Astrocyte of the cerebellum (primary cell): ENCODE data around the gene DCUN1D3.

Source experiments
- DNase-seq: peaks from one replicate; pipeline ENCODE4 v3.0.0-alpha.2; 2011; ENCODE audit warnings: low read depth
- H3K4me3 ChIP-seq: 2 replicates; pipeline ENCODE4 v1.5.1; 2011; ENCODE audit warnings: mild to moderate bottlenecking, low read depth, low read length, moderate library complexity
- in situ Hi-C: cut with HindIII; loops from 2 replicates; pipeline ENCODE4 v1.10.0; 2017; ENCODE audit warnings: low sequenced_read_pairs
- TF ChIP-seq, protein P1 (sequence below): IDR thresholded peaks from 2 replicates; pipeline ENCODE4 v1.5.1; 2012; ENCODE audit warnings: low read length, low read depth, moderate library complexity, mild to moderate bottlenecking; ENCODE audit errors: missing control alignments

The DCUN1D3 gene

DNA sequence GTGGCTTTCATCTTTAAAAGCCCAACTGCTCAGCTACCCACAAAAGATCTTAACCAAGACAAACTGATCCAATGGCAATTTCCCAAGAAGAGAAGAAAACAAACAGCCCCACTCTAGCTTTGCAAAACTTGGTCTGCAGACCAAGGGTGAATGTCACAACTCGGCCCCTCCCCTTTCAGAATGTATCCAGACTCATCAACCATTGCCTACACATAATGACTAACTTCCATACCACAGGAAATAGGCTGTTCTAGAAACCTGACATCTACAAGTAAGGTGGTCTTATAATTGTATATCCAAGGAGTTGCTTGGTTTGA is 16.0 kb downstream of the DCUN1D3 start:
- peak; percentile 79 for DNase-seq
- in situ Hi-C loops = no loop called here
- TF ChIP-seq, protein P1, sequence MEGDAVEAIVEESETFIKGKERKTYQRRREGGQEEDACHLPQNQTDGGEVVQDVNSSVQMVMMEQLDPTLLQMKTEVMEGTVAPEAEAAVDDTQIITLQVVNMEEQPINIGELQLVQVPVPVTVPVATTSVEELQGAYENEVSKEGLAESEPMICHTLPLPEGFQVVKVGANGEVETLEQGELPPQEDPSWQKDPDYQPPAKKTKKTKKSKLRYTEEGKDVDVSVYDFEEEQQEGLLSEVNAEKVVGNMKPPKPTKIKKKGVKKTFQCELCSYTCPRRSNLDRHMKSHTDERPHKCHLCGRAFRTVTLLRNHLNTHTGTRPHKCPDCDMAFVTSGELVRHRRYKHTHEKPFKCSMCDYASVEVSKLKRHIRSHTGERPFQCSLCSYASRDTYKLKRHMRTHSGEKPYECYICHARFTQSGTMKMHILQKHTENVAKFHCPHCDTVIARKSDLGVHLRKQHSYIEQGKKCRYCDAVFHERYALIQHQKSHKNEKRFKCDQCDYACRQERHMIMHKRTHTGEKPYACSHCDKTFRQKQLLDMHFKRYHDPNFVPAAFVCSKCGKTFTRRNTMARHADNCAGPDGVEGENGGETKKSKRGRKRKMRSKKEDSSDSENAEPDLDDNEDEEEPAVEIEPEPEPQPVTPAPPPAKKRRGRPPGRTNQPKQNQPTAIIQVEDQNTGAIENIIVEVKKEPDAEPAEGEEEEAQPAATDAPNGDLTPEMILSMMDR = no peak
- H3K4me3 ChIP-seq = no peak overlapping the region

DNA sequence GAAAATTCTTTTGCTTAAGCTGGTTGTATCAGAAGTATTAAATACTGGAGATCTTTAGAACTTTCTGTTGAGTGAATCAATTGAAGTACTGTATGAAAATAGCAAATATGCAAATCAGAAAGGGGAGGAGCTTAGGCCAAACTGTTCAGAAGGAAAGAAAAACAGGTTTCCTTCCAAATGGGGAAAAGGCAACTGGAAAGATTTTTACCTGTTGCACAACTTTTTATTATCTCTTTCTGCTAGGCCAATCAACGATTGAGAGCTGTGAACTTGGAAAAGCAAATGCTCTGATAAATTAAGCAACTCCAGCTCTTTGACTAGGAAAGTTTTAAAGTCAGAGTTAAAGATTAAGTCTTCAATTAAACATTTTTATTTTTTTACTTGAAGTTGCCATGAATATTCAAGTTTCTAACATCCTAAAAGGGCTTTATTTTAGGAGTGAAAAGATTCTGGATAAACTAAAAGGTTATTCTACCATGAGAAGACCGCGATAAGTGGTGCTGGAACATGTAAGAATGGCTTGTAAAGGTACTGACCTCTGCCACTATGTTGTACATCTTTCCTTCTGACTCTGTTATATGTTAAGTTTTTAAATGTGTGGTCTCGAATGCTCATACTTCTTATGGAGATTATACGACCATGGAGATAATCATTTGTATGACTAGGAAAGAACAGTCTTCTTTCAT is 16.5 kb downstream of the DCUN1D3 start:
- no peak overlapping the region for H3K4me3 ChIP-seq
- TF ChIP-seq, protein P1 = no peak
- no peak for DNase-seq
- in situ Hi-C loops = no loop called here

DNA sequence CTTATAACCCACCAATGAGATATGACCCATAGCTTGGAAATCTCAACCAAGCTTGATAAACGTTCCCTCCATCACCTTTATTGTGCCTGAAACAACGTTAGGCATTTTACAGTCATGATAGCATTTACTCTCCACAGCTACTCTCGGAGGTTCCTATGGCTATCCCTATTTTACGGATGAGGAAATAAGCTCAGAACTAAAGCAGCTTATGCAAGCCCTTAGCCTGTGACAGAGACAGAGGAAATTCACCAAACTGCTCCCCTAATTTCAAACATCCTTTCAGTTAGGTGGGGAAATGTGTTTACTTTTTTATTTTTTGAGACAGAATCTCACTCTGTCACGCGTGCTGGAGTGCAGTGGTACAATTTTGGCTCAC is 18.7 kb downstream of the DCUN1D3 start:
- TF ChIP-seq, protein P1 = no peak
- in situ Hi-C loops = no loop called here
- DNase-seq = no peak
- no peak overlapping the region for H3K4me3 ChIP-seq

DNA sequence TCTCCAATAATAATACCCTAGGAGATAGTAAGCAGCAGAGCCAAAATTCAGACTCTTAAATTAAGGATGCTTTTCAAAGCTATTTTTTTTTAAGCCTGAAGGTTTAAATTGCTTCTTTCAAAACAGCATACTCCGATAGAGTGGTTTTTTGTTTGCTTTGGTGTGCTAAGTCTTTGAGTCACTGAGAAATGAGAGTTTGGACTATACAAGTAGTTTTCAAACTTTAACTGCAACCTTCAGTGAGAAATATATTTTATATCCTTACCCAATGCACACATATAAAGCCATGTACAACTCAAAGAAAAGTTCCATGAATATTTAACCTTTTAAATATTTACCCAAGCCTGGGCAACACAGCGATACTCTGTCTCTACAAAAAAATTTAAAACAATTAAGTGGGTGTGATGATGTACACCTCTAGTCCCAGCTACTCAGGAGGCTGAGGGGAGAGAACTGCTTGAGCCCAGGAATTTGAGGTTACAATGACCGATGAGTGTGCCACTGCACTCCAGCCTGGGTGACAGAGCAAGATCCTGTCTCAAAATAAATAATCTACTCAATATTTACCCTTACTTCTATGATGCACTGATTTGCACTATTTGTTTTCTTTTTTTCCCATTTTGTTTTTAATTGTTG is 19.2 kb downstream of the DCUN1D3 start:
- TF ChIP-seq, protein P1 = no peak
- in situ Hi-C loops = no loop called here
- no peak overlapping the region for H3K4me3 ChIP-seq
- no peak for DNase-seq

DNA sequence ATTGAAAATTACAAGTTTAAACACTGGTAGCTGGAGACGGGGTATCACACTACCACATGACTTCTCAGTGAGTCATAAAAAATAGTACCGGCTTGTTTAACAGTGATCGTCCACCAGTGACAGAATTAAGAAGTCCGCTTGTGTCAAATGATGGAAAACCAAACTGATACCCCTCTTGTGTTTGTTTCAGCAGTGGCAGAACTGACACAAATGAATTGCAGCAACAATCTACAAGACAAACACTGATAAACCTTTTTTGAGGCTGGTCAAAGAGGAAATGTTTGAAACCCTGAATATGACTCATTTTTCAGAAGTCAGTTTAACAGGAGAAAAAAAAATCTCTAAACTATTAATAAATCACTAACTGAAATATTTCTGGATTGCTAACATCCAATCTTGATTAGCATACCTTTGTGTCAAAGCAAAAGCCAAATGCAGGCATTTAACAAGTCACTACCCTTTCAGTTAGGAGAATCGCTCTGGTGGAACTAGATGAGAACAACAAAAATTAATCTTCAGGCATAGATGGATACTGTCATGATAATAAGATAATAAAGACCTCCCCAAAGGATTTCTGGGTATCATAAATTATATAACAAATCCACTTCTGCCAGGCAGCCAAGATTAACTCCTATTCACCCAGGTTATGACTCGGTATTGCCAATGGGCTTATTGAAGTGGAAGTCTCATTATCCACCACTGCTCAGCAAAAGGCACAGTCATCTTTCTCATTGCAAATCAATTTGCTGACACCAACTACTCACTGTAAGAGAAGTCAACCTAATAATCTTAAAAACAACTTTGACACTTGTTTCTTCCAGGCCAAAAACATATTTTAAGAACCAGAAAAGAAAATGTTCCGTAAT is 20.8 kb downstream of the DCUN1D3 start:
- H3K4me3 ChIP-seq = no peak overlapping the region
- DNase-seq = no peak
- TF ChIP-seq, protein P1 = no peak
- in situ Hi-C loops = no loop called here

DNA sequence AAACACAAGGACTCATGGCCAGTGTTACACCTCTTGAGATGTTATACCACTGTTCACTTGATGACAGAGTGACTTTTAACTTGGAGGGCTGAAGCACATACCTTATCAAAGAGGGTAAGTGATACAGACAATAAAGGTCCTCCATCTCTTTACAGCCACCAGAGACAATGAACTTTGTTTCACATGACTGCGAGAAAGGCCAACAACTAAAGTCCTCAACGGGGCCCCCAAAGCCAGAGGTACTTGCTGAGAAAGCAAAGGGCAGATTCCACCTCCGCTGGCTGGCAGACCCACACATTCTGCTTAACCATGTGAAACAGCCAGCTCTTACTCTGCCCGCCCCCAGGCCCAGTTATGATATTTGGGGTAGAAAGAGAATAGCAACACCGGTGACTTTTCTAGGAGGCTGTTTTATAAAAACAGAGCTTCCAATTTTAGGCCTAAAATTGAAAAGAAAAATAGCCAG is 21.4 kb downstream of the DCUN1D3 start:
- H3K4me3 ChIP-seq = no peak overlapping the region
- in situ Hi-C loops = no loop called here
- no peak for DNase-seq

More for the DNA sequence above, 21.4 kb downstream of the DCUN1D3 start:
- TF ChIP-seq, protein P1 = no peak
